Urothelium cell line (cell line): Measurements from ENCODE around the gene ITGA1.

Experiments
- DNase-seq: peaks from one replicate; pipeline ENCODE4 v3.0.0; 2011; ENCODE audit warnings: low spot score, mixed read lengths
- FAIRE-seq: peaks from 2 replicates; lab custom pipeline; 2011; peaks lifted over from hg19 to GRCh38; lab: Jason Lieb, UNC

The ITGA1 gene

DNA sequence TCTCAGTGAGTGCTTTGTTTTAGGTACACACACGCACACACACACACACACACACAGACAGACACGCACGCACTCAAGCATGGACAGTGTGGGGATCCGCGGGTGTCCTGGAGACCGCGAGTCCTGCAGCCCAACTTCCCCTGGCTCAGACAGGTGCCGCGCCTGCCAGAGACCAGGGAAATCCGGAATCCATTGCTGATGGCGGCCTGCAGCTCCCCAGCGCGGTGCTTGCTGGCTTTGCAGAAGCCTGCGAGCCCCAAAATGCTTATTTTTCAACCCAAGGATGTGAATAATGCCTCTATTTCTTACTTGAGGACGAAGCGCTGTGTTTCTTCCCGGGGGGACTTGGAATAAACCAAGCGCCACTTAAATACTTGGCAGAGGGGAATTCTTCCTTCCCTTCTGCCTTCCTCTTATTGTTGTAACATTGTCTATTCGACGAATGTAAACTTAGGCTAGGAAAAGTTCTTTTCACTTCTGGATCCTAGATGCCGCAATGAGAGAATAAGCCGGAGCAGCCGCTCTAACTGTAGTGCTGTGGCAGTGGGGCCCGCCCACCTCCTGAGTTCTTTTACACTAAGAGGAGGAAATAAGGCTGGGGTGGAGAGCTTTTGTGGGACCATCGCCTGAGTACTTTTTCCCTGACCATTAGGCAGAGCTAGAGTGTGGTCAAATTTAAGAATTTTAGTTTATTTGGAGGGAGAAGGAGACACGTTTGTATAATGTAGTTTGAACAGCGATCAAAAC lies 202.2 kb downstream of the ITGA1 start:
- no peak for FAIRE-seq

DNA sequence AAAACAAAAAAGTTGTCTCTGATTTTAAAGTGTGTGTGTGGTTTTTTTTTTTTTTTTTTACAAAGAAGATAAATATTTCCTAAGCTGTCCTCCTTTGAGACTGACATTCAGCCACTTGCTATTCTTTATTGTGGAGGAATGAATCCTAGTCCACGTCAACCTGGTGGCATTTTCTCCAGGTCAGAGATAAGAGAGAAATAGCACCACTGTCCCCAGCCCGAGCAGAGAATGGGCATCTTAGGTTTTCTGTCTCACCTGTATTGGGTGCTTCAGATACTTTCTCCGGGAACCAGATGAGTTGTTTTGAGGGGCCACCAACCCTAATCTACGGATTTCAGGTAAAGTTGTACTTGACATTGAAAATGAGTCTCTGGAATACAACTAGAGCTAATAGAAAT lies 202.8 kb downstream of the ITGA1 start:
- FAIRE-seq (no peak), DNase-seq (no peak)

More for the DNA sequence above, 202.2 kb downstream of the ITGA1 start:
- DNase-seq, result peak; percentile 50

DNA sequence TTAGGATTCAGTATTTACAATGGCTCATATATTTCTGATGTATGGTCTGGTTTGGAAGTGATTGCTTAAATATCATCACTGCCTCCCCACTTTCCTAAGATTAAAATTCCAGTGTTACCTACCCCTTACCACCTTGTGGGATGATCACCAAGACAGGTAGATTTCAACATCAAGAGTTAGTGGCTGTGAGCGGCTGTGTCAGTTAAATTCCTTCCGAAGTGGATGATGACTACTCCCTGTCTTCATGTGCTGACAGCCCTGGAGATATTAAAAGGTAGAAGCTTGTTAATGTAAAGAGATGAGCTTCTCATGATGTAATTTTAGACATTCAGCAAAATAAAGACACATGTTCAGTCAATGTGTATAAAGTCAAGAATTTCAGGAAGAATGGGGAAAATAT lies 205.7 kb downstream of the ITGA1 start:
- DNase-seq (no peak), FAIRE-seq (no peak)

DNA sequence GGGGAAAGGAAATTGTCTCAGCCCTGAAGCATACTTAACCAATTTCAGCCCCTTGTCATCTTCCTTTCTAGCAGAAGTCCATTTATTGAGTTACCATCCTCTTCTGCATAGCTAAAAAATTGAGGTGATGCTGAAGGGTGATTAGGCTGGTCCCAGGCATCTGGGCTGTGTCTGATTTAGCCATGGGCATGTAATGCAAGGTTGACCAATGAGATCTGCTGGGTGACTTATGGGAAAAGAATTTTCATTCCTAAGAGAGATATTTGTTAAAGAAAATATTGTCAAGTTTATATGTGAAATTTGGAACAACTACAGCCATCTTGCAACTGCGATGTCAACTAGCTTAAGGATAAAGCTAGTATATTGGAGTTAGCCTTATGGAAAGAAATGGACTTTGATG lies 206.6 kb downstream of the ITGA1 start:
- FAIRE-seq (no peak), DNase-seq (no peak)

DNA sequence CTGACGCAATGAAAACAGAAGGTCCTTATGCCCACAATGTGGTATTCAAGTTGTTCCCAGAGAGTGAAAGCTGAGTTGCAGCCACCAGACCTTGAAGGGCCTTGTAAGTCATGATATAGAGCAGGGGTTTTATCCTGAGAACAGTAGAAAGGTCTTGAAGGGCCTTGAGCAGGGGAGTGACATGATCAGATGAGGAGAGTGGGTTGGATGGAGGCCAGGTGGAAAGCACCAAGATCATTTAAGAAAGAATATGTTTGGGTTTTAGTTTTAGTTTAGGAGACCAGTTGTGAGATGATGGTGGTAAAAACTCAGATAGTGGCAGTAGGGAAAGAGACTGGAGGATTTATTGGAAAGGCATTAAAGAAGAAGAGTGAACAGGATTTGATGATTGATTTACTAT lies 207.4 kb downstream of the ITGA1 start:
- DNase-seq (no peak), FAIRE-seq (no peak)

DNA sequence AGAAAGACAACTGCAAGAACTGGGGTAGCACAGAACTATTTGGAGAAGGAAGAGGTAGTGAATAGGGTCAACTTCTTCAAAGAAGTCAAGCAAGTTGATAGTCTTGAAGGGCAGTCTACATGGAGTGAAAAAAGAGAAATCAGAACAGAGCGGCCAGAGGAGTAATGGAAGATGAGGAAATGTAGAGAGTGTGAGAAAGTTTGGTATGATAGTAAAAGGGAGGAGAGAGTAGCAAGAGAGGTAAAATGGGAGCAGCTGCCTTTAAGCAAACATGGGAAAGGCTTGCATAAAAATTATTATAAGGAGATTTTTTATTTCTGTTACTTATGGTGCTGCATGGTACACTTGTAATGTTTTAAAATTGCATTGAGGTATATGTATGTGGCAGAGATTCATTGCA lies 208.2 kb downstream of the ITGA1 start:
- FAIRE-seq (no peak), DNase-seq (no peak)

DNA sequence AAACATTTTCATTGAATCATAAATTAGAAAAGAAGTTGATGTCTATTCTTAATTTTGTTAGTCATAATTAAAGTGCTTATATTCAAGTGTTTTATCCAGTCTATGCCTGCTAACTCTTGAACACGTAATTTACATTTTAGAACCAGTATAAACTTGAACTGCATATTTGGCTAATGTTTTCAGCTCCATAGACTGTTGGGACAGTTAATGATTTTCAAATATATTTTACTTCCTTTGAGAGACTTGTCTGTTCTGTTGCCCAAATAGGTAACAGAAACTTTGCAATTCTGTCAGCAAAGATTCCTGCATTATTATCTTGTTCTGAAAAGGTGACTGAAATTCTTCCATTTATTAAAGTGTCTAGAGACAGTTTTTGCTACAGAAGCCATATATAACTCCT lies 209.3 kb downstream of the ITGA1 start:
- FAIRE-seq, result no peak

DNA sequence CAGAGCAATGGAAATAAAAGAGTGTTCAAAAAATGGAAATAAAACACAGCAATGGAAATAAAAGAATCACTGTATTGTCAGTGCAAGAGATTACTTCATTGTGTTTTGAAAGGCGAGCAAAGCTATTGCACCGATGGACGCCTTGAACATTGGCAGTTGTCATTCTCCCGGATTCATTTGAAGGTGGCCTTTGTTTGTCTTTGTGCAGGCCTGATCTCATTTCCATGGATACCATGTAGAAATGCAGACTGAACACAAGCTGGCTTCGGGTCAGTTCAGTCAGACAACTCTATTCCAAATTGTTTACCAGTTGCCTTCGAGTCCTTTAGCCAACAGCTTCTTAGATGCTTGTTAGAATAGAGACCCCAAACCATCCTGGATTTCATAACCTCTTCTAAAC lies 209.7 kb downstream of the ITGA1 start:
- DNase-seq (no peak), FAIRE-seq (no peak)

More for the DNA sequence above, 209.3 kb downstream of the ITGA1 start:
- DNase-seq, result no peak

DNA sequence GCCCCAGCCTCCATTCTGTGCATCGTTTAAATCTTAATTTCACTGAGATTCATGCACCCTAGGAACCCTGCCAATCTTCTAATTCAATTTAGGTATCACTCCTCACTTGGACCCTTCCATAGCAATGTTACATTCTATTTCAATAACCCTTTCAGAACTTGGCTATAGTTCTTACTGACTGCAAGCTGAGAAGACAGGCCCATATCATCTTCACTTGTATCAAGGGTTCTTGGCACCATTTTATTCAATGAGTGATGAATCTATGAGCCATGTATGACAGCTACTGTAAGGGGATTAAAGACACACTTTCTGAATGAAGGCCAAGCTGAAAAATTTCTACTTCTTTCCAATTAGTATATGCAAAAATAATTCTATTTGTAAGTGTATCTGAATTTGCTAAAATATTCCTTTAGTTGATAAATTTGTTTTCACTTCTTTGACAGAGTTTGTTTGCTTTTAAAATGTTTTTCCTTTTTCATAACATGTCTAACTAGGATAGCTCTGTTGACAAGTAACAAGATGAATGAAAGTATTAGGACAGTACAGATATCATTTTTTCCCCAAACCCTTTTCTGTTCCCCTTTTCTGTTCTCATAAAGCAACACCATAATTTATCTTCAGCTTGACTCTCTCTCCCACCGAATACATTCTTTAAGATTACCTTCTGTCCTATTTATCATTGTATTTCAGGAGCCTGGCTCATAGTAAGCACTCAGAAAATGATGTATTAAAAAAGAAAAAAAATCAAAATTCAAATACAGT lies 211.0 kb downstream of the ITGA1 start:
- DNase-seq, result no peak
- FAIRE-seq, result no peak

DNA sequence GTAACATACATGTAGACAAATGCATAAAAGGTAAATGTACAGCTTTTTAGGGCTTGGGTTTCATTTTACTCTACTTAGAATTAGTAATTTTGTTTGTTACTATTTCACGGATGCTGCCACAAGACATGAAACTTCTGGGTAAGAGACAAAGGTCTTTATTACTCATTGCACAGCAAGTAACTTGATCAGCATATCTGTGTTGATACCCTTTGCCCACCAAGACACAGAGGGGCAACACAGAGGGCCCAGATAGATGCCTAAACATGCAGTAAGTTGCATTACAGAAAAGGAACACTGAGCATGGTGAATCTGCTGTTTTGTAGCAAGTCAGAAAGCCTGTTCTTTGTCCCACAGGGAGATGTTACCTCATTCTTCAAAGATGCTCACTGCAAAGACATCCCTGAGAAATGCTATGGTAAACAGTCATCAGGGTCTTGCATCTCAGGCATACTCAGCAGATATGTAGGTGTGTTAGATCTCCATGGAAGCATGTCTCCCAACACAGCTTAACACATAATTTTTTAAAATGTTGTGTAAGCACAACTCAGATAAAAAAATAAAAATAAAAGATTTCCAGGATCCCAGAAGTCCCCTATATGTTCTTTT lies 211.7 kb downstream of the ITGA1 start:
- DNase-seq (no peak), FAIRE-seq (no peak)

DNA sequence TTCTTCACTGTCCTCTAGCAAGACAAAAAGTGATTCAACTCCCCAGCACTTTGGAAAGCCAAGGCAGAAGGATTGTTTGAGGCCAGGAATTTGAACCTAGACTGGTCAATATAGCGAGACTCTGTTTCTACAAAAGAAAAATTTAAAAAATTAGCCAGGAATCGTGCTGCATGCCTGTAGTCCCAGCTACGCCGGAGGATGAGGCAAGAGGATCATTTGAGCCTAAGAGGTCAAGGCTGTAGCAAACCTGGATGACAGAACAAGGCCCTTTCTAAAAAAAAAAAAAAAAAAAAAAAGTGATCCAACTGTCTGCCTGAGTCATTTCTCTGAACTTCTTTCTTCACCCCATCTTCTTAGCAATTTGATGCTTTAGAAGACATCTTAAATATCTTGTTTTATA lies 213.8 kb downstream of the ITGA1 start:
- no peak for DNase-seq
- no peak for FAIRE-seq

DNA sequence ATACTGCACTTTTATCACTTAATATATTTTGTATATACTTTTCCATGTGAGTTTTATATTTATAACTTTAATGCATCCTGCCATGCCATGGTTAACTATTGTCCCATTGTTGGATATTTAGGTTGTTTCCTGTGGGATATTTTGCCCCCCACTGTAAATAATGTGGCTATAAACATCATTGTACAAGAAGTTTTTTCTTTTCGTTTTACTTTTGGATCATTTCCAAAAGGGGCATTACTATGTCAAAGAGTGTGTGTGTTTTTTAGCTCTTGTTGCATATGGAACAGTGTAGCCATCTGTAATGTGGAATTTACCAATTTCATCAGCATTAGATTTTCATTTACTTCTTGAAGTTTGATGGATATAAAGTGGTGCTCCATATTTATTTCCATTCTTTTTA lies 214.8 kb downstream of the ITGA1 start:
- FAIRE-seq (no peak), DNase-seq (no peak)

DNA sequence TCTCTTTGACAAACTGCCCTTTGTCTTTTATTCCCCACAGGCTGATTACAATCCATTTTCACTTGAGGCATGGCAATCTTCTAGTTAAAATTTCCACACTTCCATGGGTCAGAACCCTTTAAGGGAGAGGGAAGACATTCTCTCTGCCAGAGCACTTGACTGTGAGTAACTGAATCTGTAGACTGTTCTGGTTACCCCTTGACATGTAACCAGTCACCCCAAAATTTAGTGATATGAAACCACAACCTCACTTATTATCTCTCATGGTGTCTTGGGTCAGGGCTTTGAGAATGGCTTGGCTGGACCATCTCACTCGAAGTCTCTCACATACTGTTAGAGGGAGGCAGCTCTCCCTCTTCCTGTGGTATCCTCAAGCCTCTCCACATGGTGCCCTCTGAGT lies 215.4 kb downstream of the ITGA1 start:
- FAIRE-seq (no peak), DNase-seq (no peak)

DNA sequence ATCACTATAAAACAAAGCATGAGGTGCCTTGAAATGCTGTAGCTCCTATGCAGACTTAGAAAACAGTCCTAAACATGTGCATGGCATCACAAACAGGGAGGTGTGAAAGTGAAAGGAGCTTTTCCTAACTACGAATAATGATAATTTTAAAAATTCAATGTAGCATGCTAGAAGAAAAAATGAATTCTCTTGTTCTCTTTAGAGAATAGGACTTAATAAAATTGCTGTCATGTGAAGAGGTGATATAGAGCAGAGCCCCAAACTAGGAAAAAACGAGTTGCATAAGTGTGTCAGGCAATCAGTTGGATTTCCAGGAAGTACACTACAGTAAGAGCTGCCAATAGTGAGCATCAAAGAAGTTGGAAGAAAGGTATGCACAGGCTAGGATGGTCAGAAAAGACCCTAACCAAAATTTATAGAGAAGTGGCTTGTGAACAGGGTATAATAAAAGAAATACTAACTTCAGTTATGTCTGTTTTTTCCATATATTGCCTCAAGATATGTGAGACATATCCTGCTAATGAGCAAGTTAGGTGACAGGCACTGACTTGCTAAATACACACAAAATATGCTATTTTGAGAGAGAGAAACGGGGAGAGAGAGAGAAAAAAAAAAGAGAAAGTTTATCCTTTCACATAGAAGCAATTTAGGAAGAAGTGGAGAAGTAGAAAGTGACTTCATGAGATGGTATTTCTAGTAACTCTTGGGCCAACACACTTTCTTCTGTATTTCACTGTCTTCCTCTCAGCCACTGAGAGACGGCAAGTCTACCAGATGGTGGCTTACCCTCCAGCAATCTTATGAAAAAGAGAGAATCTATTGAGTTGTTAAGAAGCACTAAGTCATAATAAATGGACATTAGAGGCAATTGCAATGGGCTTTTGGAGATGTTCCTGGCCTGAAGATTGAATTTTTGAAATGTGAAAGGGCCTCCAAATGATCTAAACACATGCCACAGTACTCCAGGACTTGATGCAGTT lies 219.5 kb downstream of the ITGA1 start:
- FAIRE-seq, result no peak
- DNase-seq, result no peak

DNA sequence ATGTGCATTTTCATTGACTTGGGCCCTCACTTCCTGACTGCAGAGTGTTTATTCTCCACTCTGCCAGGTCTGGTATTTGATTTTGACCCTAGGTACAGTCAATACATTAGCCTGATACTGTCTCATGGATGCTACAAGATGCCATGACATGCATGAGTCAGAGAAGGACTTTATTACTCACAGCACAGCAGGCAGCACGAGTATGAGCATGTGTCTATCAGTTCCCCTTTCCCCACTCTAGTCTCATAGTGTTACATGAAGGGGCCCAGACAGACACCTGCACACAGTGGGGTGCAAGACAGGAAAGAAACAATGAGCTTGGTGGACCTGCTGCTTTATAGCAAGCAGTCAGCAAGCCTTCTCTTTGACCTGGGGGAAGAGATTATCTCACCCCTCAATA lies 221.0 kb downstream of the ITGA1 start:
- DNase-seq, result no peak

More for the DNA sequence above, 221.0 kb downstream of the ITGA1 start:
- FAIRE-seq, result no peak
